Measurements from ENCODE around the gene ZCCHC7. TPM values are rescaled to one million over a fixed set of nuclear protein-coding genes. Genes with fewer than 3 reads are reported as not detected.
A peak's percentile ranks its signal among the peaks of the same experiment; 100 is the strongest.

The ZCCHC7 gene
- total and polyA plus RNA-seq, 5 donors from 2014 or later: 32.3 to 43.6 (median 34.8) TPM

GRCh38 chr9:37363124-37363523 is 242.8 kb downstream of the ZCCHC7 start:
- peaks cover 2% of the 10 kb centered on the region for H3K36me3 ChIP-seq (ENCODE audit: control insufficient read depth, insufficient read depth, low read length)
- Mint-ChIP-seq H3K27me3 (no peaks in the 10 kb centered on the region), H3K4me3 (no peak overlapping the region), H3K27ac (no peak overlapping the region), H3K36me3 (peaks cover 10% of the 10 kb centered on the region), H3K9me3 (peaks cover 0 to 2% (median 0%) of the 10 kb centered on the region in 7 donors), H3K4me1 (peaks cover 0 to 4% (median 0%) of the 10 kb centered on the region in 4 donors)
- H3K27ac ChIP-seq (ENCODE audit: insufficient read depth, low read length, poor library complexity, severe bottlenecking): no peak overlapping the region
- H3K4me1 ChIP-seq (ENCODE audit: control insufficient read depth, insufficient read depth, low read length, poor library complexity, severe bottlenecking): no peaks in the 10 kb centered on the region
- no peak for ATAC-seq (ENCODE audit: low read depth in 2 of 2)
- H3K4me3 ChIP-seq (ENCODE audit: low read depth, low read length): no peak overlapping the region
- H3K9me3 ChIP-seq (ENCODE audit: control insufficient read depth in 2 of 2, low read length in 2 of 2): no peaks in the 10 kb centered on the region
- H3K27me3 ChIP-seq (ENCODE audit: control insufficient read depth, insufficient read depth, low read length): no peaks in the 10 kb centered on the region
- no peak for DNase-seq

GRCh38 chr9:37364136-37364535 is 243.8 kb downstream of the ZCCHC7 start:
- no peaks in the 10 kb centered on the region for H3K36me3 ChIP-seq (ENCODE audit: control insufficient read depth, insufficient read depth, low read length)
- H3K27ac Mint-ChIP-seq: peak overlapping the region in 1 of 3 donors; percentile 11
- H3K4me3 ChIP-seq (ENCODE audit: low read depth, low read length): no peak overlapping the region
- H3K9me3 Mint-ChIP-seq: peaks cover 0 to 2% (median 0%) of the 10 kb centered on the region in 7 donors
- H3K27ac ChIP-seq (ENCODE audit: insufficient read depth, low read length, poor library complexity, severe bottlenecking): no peak overlapping the region
- H3K9me3 ChIP-seq (ENCODE audit: control insufficient read depth in 2 of 2, low read length in 2 of 2): no peaks in the 10 kb centered on the region
- H3K4me1 Mint-ChIP-seq: peaks cover 0 to 4% (median 0%) of the 10 kb centered on the region in 4 donors
- H3K4me1 ChIP-seq (ENCODE audit: control insufficient read depth, insufficient read depth, low read length, poor library complexity, severe bottlenecking): no peaks in the 10 kb centered on the region
- DNase-seq (no peak), ATAC-seq (ENCODE audit: low read depth in 2 of 2) (no peak)
- H3K27me3 ChIP-seq (ENCODE audit: control insufficient read depth, insufficient read depth, low read length): no peaks in the 10 kb centered on the region
- H3K27me3 Mint-ChIP-seq: no peaks in the 10 kb centered on the region
- peaks cover 4% of the 10 kb centered on the region for H3K36me3 Mint-ChIP-seq
- H3K4me3 Mint-ChIP-seq: no peak overlapping the region

- Mint-ChIP-seq H3K36me3 (peaks cover 4% of the 10 kb centered on the region), H3K9me3 (peaks cover 0 to 2% (median 0%) of the 10 kb centered on the region in 7 donors), H3K4me1 (peaks cover 0 to 4% (median 0%) of the 10 kb centered on the region in 4 donors), H3K27ac (no peak overlapping the region), H3K27me3 (no peaks in the 10 kb centered on the region), H3K4me3 (no peak overlapping the region)
- Histone ChIP-seq H3K27me3 (ENCODE audit: control insufficient read depth, insufficient read depth, low read length) (no peaks in the 10 kb centered on the region), H3K9me3 (ENCODE audit: control insufficient read depth in 2 of 2, low read length in 2 of 2) (no peaks in the 10 kb centered on the region), H3K4me1 (ENCODE audit: control insufficient read depth, insufficient read depth, low read length, poor library complexity, severe bottlenecking) (no peaks in the 10 kb centered on the region), H3K27ac (ENCODE audit: insufficient read depth, low read length, poor library complexity, severe bottlenecking) (no peak overlapping the region), H3K36me3 (ENCODE audit: control insufficient read depth, insufficient read depth, low read length) (no peaks in the 10 kb centered on the region), H3K4me3 (ENCODE audit: low read depth, low read length) (no peak overlapping the region)
- ATAC-seq (ENCODE audit: low read depth in 2 of 2): peak in 1 of 2 donors; percentile 34
- DNase-seq: peak in 1 of 3 donors; percentile 33
Measured at GRCh38 chr9:37364751-37365360, 244.5 kb downstream of the ZCCHC7 start.

- peaks cover 4% of the 10 kb centered on the region for H3K4me1 ChIP-seq (ENCODE audit: control insufficient read depth, insufficient read depth, low read length, poor library complexity, severe bottlenecking)
- H3K9me3 Mint-ChIP-seq: peaks cover 0 to 2% (median 0%) of the 10 kb centered on the region in 7 donors
- H3K4me3 ChIP-seq (ENCODE audit: low read depth, low read length): no peak overlapping the region
- no peaks in the 10 kb centered on the region for H3K36me3 ChIP-seq (ENCODE audit: control insufficient read depth, insufficient read depth, low read length)
- no peaks in the 10 kb centered on the region for H3K27me3 ChIP-seq (ENCODE audit: control insufficient read depth, insufficient read depth, low read length)
- no peaks in the 10 kb centered on the region for H3K27me3 Mint-ChIP-seq
- no peaks in the 10 kb centered on the region for H3K9me3 ChIP-seq (ENCODE audit: control insufficient read depth in 2 of 2, low read length in 2 of 2)
- peaks cover 0 to 2% (median 0%) of the 10 kb centered on the region in 4 donors for H3K4me1 Mint-ChIP-seq
- no peak overlapping the region for H3K27ac ChIP-seq (ENCODE audit: insufficient read depth, low read length, poor library complexity, severe bottlenecking)
- DNase-seq: no peak
- no peak for ATAC-seq (ENCODE audit: low read depth in 2 of 2)
- H3K4me3 Mint-ChIP-seq: no peak overlapping the region
- no peak overlapping the region for H3K27ac Mint-ChIP-seq
- no peaks in the 10 kb centered on the region for H3K36me3 Mint-ChIP-seq
Measured at GRCh38 chr9:37369671-37370070, 249.3 kb downstream of the ZCCHC7 start.

GRCh38 chr9:37370282-37370681 is 249.9 kb downstream of the ZCCHC7 start:
- peak overlapping the region in 1 of 3 donors; percentile 72 for H3K27ac Mint-ChIP-seq
- Histone ChIP-seq H3K27me3 (ENCODE audit: control insufficient read depth, insufficient read depth, low read length) (no peaks in the 10 kb centered on the region), H3K27ac (ENCODE audit: insufficient read depth, low read length, poor library complexity, severe bottlenecking) (no peak overlapping the region), H3K9me3 (ENCODE audit: control insufficient read depth in 2 of 2, low read length in 2 of 2) (no peaks in the 10 kb centered on the region), H3K36me3 (ENCODE audit: control insufficient read depth, insufficient read depth, low read length) (no peaks in the 10 kb centered on the region), H3K4me3 (ENCODE audit: low read depth, low read length) (no peak overlapping the region), H3K4me1 (ENCODE audit: control insufficient read depth, insufficient read depth, low read length, poor library complexity, severe bottlenecking) (peaks cover 4% of the 10 kb centered on the region)
- H3K4me1 Mint-ChIP-seq: peaks cover 0 to 2% (median 0%) of the 10 kb centered on the region in 4 donors
- ATAC-seq (ENCODE audit: low read depth in 2 of 2): no peak
- H3K4me3 Mint-ChIP-seq: no peak overlapping the region
- no peaks in the 10 kb centered on the region for H3K9me3 Mint-ChIP-seq
- H3K36me3 Mint-ChIP-seq: no peaks in the 10 kb centered on the region
- no peaks in the 10 kb centered on the region for H3K27me3 Mint-ChIP-seq
- no peak for DNase-seq

GRCh38 chr9:37370968-37371563 is 250.7 kb downstream of the ZCCHC7 start:
- ATAC-seq (ENCODE audit: low read depth in 2 of 2) (peak; percentile 33 to 43), DNase-seq (no peak)
- Histone ChIP-seq H3K36me3 (ENCODE audit: control insufficient read depth, insufficient read depth, low read length) (no peaks in the 10 kb centered on the region), H3K4me3 (ENCODE audit: low read depth, low read length) (no peak overlapping the region), H3K27me3 (ENCODE audit: control insufficient read depth, insufficient read depth, low read length) (no peaks in the 10 kb centered on the region), H3K9me3 (ENCODE audit: control insufficient read depth in 2 of 2, low read length in 2 of 2) (no peaks in the 10 kb centered on the region), H3K4me1 (ENCODE audit: control insufficient read depth, insufficient read depth, low read length, poor library complexity, severe bottlenecking) (peaks cover 4% of the 10 kb centered on the region), H3K27ac (ENCODE audit: insufficient read depth, low read length, poor library complexity, severe bottlenecking) (no peak overlapping the region)
- H3K9me3 Mint-ChIP-seq: no peaks in the 10 kb centered on the region
- H3K27me3 Mint-ChIP-seq: no peaks in the 10 kb centered on the region
- peaks cover 0 to 2% (median 0%) of the 10 kb centered on the region in 4 donors for H3K4me1 Mint-ChIP-seq
- H3K36me3 Mint-ChIP-seq: no peaks in the 10 kb centered on the region
- no peak overlapping the region for H3K4me3 Mint-ChIP-seq
- H3K27ac Mint-ChIP-seq: no peak overlapping the region

GRCh38 chr9:37371565-37372464 is 251.4 kb downstream of the ZCCHC7 start:
- Histone ChIP-seq H3K36me3 (ENCODE audit: control insufficient read depth, insufficient read depth, low read length) (no peaks in the 10 kb centered on the region), H3K9me3 (ENCODE audit: control insufficient read depth in 2 of 2, low read length in 2 of 2) (no peaks in the 10 kb centered on the region), H3K4me1 (ENCODE audit: control insufficient read depth, insufficient read depth, low read length, poor library complexity, severe bottlenecking) (peaks cover 4% of the 10 kb centered on the region), H3K4me3 (ENCODE audit: low read depth, low read length) (no peak overlapping the region), H3K27ac (ENCODE audit: insufficient read depth, low read length, poor library complexity, severe bottlenecking) (no peak overlapping the region), H3K27me3 (ENCODE audit: control insufficient read depth, insufficient read depth, low read length) (no peaks in the 10 kb centered on the region)
- Mint-ChIP-seq H3K27me3 (no peaks in the 10 kb centered on the region), H3K27ac (no peak overlapping the region), H3K4me3 (no peak overlapping the region), H3K9me3 (no peaks in the 10 kb centered on the region), H3K36me3 (no peaks in the 10 kb centered on the region), H3K4me1 (peaks cover 0 to 2% (median 0%) of the 10 kb centered on the region in 4 donors)
- DNase-seq (no peak), ATAC-seq (ENCODE audit: low read depth in 2 of 2) (no peak)

Data from CD4-positive, CD25-positive, alpha-beta regulatory T cell (primary cell).